HPDE6-E6E7 (cell line): ENCODE data around the gene ANKRD65.
A peak's percentile ranks its signal among the peaks of the same experiment; 100 is the strongest.
"Not testable (repeated sequence)": the region's sequence is repeated elsewhere in the genome, so short reads cannot be mapped to it uniquely, and the experiment has no call there.

Source experiments
- DNase-seq: peaks from one replicate; pipeline ENCODE4 v3.0.0; 2011; ENCODE audit warnings: missing footprints; ENCODE audit errors: extremely low spot score

The ANKRD65 gene

DNA sequence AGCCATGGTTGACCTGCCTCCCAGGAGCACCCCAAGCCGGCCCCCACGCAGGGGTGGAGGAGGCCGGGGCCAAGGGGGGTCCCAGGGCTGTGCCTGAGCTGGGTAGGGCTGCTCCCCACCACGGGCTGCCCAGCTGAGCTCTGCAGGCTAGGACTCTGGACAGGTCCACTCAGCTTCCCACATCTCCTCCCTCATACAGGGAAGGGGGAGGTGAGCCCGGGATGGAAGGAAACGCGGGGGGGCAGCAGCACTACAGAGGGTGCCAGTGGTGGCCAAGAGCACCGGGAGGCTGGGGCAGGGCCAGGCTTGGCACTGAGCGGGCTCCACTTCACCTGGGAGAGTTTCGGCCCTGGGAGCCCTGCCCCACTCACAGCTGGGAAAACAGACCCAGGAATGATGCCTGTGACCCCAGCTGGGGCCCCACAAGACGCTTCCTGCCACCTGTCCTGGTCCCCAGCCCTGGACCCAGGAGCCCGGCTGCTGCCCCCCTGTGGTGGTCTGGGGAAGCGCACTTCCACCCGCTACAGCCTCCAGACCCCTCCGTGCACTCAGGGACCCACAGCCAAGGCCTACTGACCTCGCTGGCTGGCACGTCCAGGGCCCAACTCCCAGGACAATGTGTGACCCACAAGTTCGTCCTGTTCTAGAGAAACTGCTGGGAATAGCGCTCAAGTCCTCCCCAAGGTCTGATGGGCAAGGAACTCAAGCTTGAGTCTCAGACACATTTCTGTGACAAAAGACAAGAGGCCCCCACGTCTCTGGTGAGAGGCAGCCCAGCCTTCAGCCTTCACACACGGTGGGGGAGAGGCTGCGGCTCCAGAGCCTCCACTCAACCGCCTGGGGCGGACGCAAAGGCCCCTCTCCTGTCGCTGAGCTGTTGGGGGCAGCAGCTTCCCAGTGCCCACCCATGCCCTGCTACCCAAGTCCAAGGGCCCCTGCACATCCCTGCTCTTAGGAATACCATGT is 49.0 kb downstream of the ANKRD65 start:
- peak; percentile 72 for DNase-seq

- no peak for DNase-seq
Measured at GRCh38 chr1:1371364-1371745, 49.7 kb downstream of the ANKRD65 start.

DNA sequence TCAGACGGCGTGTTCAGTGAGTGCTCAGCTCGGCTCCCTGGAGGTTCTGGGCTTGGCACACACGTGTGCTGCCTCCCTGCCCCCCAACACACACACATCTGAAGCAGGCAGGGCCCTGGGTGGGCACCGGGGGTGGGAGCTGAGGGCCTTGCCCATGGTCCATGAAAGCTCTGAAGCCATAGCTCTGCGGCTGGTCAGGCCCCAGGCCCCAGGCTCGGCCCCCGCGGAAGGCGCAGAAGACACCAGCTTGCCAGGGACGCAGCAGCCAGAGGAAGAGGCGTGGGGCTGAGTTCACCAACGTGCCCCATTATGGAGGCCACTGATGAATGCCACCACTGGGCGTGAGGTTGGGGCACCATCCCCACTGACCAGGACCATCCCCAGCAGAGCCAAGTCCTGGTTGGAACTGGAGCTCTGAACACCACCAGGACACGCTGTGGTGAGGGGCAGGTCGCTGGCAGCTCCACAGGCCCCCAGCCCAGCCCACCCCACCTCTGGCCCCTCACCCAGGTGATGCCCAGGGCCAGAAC is 50.2 kb downstream of the ANKRD65 start:
- DNase-seq: no peak

DNA sequence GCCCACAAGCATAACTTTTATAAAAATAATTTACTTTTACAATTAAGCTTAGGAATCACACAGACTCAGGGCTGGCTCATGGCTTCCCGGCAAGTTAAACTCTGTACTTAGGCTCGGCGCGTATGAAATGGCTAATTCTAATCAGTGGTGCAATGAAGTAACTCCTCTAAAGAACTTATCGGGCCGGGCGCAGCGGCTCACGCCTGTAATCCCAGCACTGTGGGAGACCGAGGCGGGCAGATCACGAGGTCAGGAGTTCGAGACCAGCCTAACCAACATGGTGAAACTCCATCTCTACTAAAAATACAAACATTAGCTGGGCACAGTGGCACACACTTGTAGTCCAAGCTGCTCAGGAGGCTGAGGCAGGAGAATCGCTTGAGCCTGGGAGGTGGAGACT is 51.0 kb downstream of the ANKRD65 start:
- not testable (repeated sequence) for DNase-seq
